MCF 10A (cell line): ENCODE data around the gene TENT4A. TPM values are rescaled to one million over a fixed set of nuclear protein-coding genes. Genes with fewer than 3 reads are reported as not detected.

Experiments used
- BruUV-seq: library from RNA; stranded (reverse); fragments of 400-500 nt; replicated peaks from 2 replicates; lab custom pipeline; 2021; lab: Mats Ljungman, UMichigan
- CTCF ChIA-PET: fragments of 300-600 bp; sonication (Branson Sonifier 250); formaldehyde crosslinking; extraction: SDS; loops from one replicate; lab custom pipeline; 2021; ENCODE audit warnings: antibody characterized with exemption, inconsistent platforms; lab: Yijun Ruan, JAX
- POLR2A ChIA-PET: fragments of 300-600, 350-650 bp; sonication (Branson Sonifier 250); formaldehyde crosslinking; extraction: SDS; loops from one replicate; lab custom pipeline; 2020; ENCODE audit warnings: antibody characterized with exemption, inconsistent platforms; lab: Yijun Ruan, JAX
- DNase-seq: peaks from one replicate; pipeline ENCODE4 v3.0.0-alpha.2; 2018; ENCODE audit not compliant: unreplicated experiment
- H3K27ac Mint-ChIP-seq: one replicate; pipeline ENCODE4 v1.8.0; 2022; ENCODE audit warnings: mild to moderate bottlenecking, low read depth, mixed read lengths; ENCODE audit not compliant: unreplicated experiment
- H3K27me3 Mint-ChIP-seq: one replicate; pipeline ENCODE4 v1.8.0; 2022; ENCODE audit warnings: mixed read lengths; ENCODE audit not compliant: insufficient read depth, unreplicated experiment
- H3K36me3 Mint-ChIP-seq: one replicate; pipeline ENCODE4 v1.8.0; 2022; ENCODE audit warnings: mild to moderate bottlenecking, moderate library complexity, mixed read lengths; ENCODE audit not compliant: insufficient read depth, unreplicated experiment
- H3K4me1 Mint-ChIP-seq: one replicate; pipeline ENCODE4 v1.8.0; 2022; ENCODE audit warnings: mixed read lengths; ENCODE audit not compliant: insufficient read depth, unreplicated experiment
- H3K4me3 Mint-ChIP-seq: one replicate; pipeline ENCODE4 v1.8.0; 2022; ENCODE audit warnings: mild to moderate bottlenecking, moderate library complexity, mixed read lengths; ENCODE audit not compliant: unreplicated experiment
- H3K9me3 Mint-ChIP-seq: one replicate; pipeline ENCODE4 v1.8.0; 2022; ENCODE audit warnings: mixed read lengths; ENCODE audit not compliant: unreplicated experiment
- CTCF ChIP-seq: fragments of 200-600 bp; IDR thresholded peaks from one replicate; pipeline ENCODE4 v1.8.0; 2022; ENCODE audit warnings: antibody characterized with exemption, mild to moderate bottlenecking; ENCODE audit not compliant: unreplicated experiment
- intact Hi-C: fragments of 100-400 bp; cut with micrococcal nuclease; formaldehyde crosslinking; loops from 2 replicates; pipeline ENCODE4 v1.14.1; 2022
- total RNA-seq: library from RNA; stranded (reverse); gene quantifications from 2 replicates; pipeline ENCODE4 v1.2.3, GENCODE V29; 2022

The TENT4A gene
- total RNA-seq, 1 experiment from 2014 or later: 27.6 TPM

- Mint-ChIP-seq H3K27ac (no peak overlapping the region), H3K4me3 (no peak overlapping the region), H3K27me3 (peaks cover 32% of the 10 kb centered on the region), H3K36me3 (no peaks in the 10 kb centered on the region), H3K9me3 (no peaks in the 10 kb centered on the region), H3K4me1 (peaks cover 24% of the 10 kb centered on the region)
- no peak for TF ChIP-seq CTCF
- DNase-seq: no peak
- no TSS peak for BruUV-seq
- POLR2A ChIA-PET: no interaction called here
- intact Hi-C loops: no loop called here
- CTCF ChIA-PET: interaction anchor here (1.0 kb wide), 1 partner anchor 44 kb away, joined by 5 read pairs; no protein-coding TSS in a partner anchor
Measured at GRCh38 chr5:6701491-6701890, 11.7 kb upstream of the TENT4A start.

GRCh38 chr5:6702633-6703032, 10.6 kb upstream of the TENT4A start:
- TF ChIP-seq CTCF: no peak
- Mint-ChIP-seq H3K4me1 (peaks cover 24% of the 10 kb centered on the region), H3K4me3 (no peak overlapping the region), H3K27ac (no peak overlapping the region), H3K27me3 (peaks cover 21% of the 10 kb centered on the region), H3K36me3 (no peaks in the 10 kb centered on the region), H3K9me3 (no peaks in the 10 kb centered on the region)
- ChIA-PET CTCF (interaction anchor here (0.8 to 1.0 kb wide), 2 partner anchors 14 to 114 kb away, joined by 3 to 4 read pairs; no protein-coding TSS in a partner anchor), POLR2A (interaction anchor here (2.0 kb wide), 1 partner anchor 67 kb away, joined by 12 read pairs; no protein-coding TSS in a partner anchor)
- intact Hi-C loops: no loop called here
- no TSS peak for BruUV-seq
- no peak for DNase-seq

GRCh38 chr5:6703806-6704205, 9.4 kb upstream of the TENT4A start:
- H3K4me1 Mint-ChIP-seq: peaks cover 24% of the 10 kb centered on the region
- peak overlapping the region; percentile 29 for H3K4me3 Mint-ChIP-seq
- DNase-seq: peak; percentile 30
- peak overlapping the region; percentile 96 for H3K27ac Mint-ChIP-seq
- POLR2A ChIA-PET: interaction anchor here (1.6 to 3.6 kb wide), 4 partner anchors 9 to 70 kb away, joined by 5 to 16 read pairs (median 8); partner anchors contain the start of genes NSUN2 and SRD5A1
- no TSS peak for BruUV-seq
- H3K9me3 Mint-ChIP-seq: no peaks in the 10 kb centered on the region
- intact Hi-C loops: no loop called here
- no peaks in the 10 kb centered on the region for H3K36me3 Mint-ChIP-seq
- no peak for TF ChIP-seq CTCF
- peaks cover 19% of the 10 kb centered on the region for H3K27me3 Mint-ChIP-seq
- CTCF ChIA-PET: interaction anchor here (1.0 kb wide), 1 partner anchor 113 kb away, joined by 3 read pairs; no protein-coding TSS in a partner anchor

- BruUV-seq: no TSS peak
- Mint-ChIP-seq H3K27ac (peak overlapping the region; percentile 96), H3K4me3 (peak overlapping the region; percentile 53), H3K27me3 (peaks cover 13% of the 10 kb centered on the region), H3K36me3 (no peaks in the 10 kb centered on the region), H3K9me3 (no peaks in the 10 kb centered on the region), H3K4me1 (peaks cover 24% of the 10 kb centered on the region)
- TF ChIP-seq CTCF: no peak
- intact Hi-C loops: no loop called here
- ChIA-PET POLR2A (interaction anchor here (0.6 to 3.6 kb wide), 8 partner anchors 9 to 83 kb away, joined by 3 to 16 read pairs (median 4); partner anchors contain the start of genes NSUN2, SRD5A1 and TENT4A), CTCF (interaction anchor here (1.6 kb wide), 1 partner anchor 28 kb away, joined by 3 read pairs; no protein-coding TSS in a partner anchor)
- peak; percentile 86 for DNase-seq
Measured at GRCh38 chr5:6704361-6704851, 8.8 kb upstream of the TENT4A start.
